Type B pancreatic cell (in vitro differentiated cells): Measurements from ENCODE around the gene MAST3. TPM values are rescaled to one million over a fixed set of nuclear protein-coding genes. Genes with fewer than 3 reads are reported as not detected.

Source experiments
- DNase-seq: peaks from one replicate; pipeline ENCODE4 v3.0.0; 2021; ENCODE audit warnings: mixed read lengths; ENCODE audit not compliant: unreplicated experiment; ENCODE audit errors: extremely low spot score
- H3K27ac Mint-ChIP-seq: 2 replicates; pipeline ENCODE4 v1.8.0; 2021; ENCODE audit warnings: mild to moderate bottlenecking, mixed read lengths
- H3K27me3 Mint-ChIP-seq: 2 replicates; pipeline ENCODE4 v1.8.0; 2021; ENCODE audit warnings: mixed read lengths
- H3K36me3 Mint-ChIP-seq: 2 replicates; pipeline ENCODE4 v1.8.0; 2021; ENCODE audit warnings: mixed read lengths
- H3K4me1 Mint-ChIP-seq: one replicate; pipeline ENCODE4 v1.8.0; 2021; ENCODE audit warnings: mixed read lengths; ENCODE audit not compliant: unreplicated experiment
- H3K4me3 Mint-ChIP-seq: 2 replicates; pipeline ENCODE4 v1.8.0; 2021; ENCODE audit warnings: mild to moderate bottlenecking, mixed read lengths
- H3K9me3 Mint-ChIP-seq: 2 replicates; pipeline ENCODE4 v1.8.0; 2021; ENCODE audit warnings: mixed read lengths
- CTCF ChIP-seq: fragments of 200-600 bp; sonication (generic); conservative IDR thresholded peaks from 2 replicates; pipeline ENCODE4 v1.5.0; 2021; ENCODE audit warnings: antibody characterized with exemption, mild to moderate bottlenecking
- total RNA-seq: library from RNA; stranded (reverse); gene quantifications from 2 replicates; pipeline ENCODE4 v1.2.1, GENCODE V29; 2021; ENCODE audit warnings: low replicate concordance

Gene MAST3
- total RNA-seq, 1 donor from 2014 or later, result 14.1 TPM

- no peak for TF ChIP-seq CTCF
- H3K27me3 Mint-ChIP-seq, result peaks cover 3% of the 10 kb centered on the region
- no peaks in the 10 kb centered on the region for H3K36me3 Mint-ChIP-seq
- no peak for DNase-seq
- no peaks in the 10 kb centered on the region for H3K9me3 Mint-ChIP-seq
- no peaks in the 10 kb centered on the region for H3K4me1 Mint-ChIP-seq
- no peak overlapping the region for H3K4me3 Mint-ChIP-seq
- H3K27ac Mint-ChIP-seq, result no peak overlapping the region
Observed at GRCh38 chr19:18072335-18072734, 25.2 kb upstream of the MAST3 start.

- no peaks in the 10 kb centered on the region for H3K36me3 Mint-ChIP-seq
- no peak overlapping the region for H3K27ac Mint-ChIP-seq
- H3K9me3 Mint-ChIP-seq, result no peaks in the 10 kb centered on the region
- peaks cover 3% of the 10 kb centered on the region for H3K27me3 Mint-ChIP-seq
- no peak for TF ChIP-seq CTCF
- DNase-seq, result no peak
- no peak overlapping the region for H3K4me3 Mint-ChIP-seq
- no peaks in the 10 kb centered on the region for H3K4me1 Mint-ChIP-seq
Observed at GRCh38 chr19:18073197-18073596, 24.4 kb upstream of the MAST3 start.

- no peak for DNase-seq
- no peaks in the 10 kb centered on the region for H3K4me1 Mint-ChIP-seq
- peaks cover 3% of the 10 kb centered on the region for H3K27me3 Mint-ChIP-seq
- no peaks in the 10 kb centered on the region for H3K36me3 Mint-ChIP-seq
- H3K4me3 Mint-ChIP-seq, result no peak overlapping the region
- TF ChIP-seq CTCF, result peak; percentile 18
- H3K27ac Mint-ChIP-seq, result no peak overlapping the region
- no peaks in the 10 kb centered on the region for H3K9me3 Mint-ChIP-seq
Observed at GRCh38 chr19:18074192-18074591, 23.4 kb upstream of the MAST3 start.

- Mint-ChIP-seq H3K4me3 (no peak overlapping the region), H3K27ac (no peak overlapping the region), H3K36me3 (no peaks in the 10 kb centered on the region), H3K4me1 (no peaks in the 10 kb centered on the region), H3K27me3 (peaks cover 16% of the 10 kb centered on the region), H3K9me3 (no peaks in the 10 kb centered on the region)
- DNase-seq, result no peak
- no peak for TF ChIP-seq CTCF
Observed at GRCh38 chr19:18083929-18084684, 13.5 kb upstream of the MAST3 start.

DNA sequence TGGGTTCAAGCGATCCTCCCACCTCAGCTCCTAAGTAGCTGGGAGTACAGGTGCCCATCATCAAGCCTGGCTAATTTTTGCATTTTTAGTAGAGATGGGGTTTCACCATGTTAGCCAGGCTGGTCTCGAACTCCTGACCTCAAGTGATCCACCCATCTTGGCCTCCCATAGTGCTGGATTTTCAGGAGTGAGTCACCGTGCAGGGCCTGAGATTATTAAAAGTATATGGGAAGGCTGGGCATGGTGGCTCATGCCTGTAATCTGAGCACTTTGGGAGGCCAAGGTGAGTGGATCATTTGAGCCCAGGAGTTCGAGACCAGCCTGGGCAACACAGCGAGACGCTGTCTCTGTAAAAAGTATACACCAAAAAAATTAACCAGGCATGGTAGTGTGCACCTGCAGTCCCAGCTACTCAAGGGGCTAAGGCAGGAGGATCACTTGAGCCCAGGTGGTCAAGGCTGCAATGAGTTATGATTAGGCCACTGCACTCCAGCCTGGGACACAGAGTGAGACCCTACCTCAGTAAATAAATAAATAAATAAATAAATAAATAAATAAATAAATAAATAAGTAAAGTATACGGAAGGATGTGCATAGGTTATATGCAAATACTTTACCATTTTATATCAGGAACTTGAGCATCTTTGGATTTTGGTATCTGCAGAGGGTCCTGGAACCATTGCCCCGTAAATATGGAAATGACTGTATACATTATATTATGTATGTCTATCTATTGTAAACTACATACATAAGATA lies 11.7 kb upstream of the MAST3 start:
- TF ChIP-seq CTCF, result no peak
- no peaks in the 10 kb centered on the region for H3K36me3 Mint-ChIP-seq
- no peak overlapping the region for H3K4me3 Mint-ChIP-seq
- H3K27me3 Mint-ChIP-seq, result peaks cover 11% of the 10 kb centered on the region
- H3K4me1 Mint-ChIP-seq, result no peaks in the 10 kb centered on the region
- H3K9me3 Mint-ChIP-seq, result no peaks in the 10 kb centered on the region
- no peak overlapping the region for H3K27ac Mint-ChIP-seq
- DNase-seq, result no peak
